ENCODE data around the gene EXD1. TPM values are rescaled to one million over a fixed set of nuclear protein-coding genes. Genes with fewer than 3 reads are reported as not detected.
"Not testable (repeated sequence)": the region's sequence is repeated elsewhere in the genome, so short reads cannot be mapped to it uniquely, and the experiment has no call there.

EXD1 gene
- total and polyA plus RNA-seq, 7 donors, result 0.03 TPM; not detected in 6

DNA sequence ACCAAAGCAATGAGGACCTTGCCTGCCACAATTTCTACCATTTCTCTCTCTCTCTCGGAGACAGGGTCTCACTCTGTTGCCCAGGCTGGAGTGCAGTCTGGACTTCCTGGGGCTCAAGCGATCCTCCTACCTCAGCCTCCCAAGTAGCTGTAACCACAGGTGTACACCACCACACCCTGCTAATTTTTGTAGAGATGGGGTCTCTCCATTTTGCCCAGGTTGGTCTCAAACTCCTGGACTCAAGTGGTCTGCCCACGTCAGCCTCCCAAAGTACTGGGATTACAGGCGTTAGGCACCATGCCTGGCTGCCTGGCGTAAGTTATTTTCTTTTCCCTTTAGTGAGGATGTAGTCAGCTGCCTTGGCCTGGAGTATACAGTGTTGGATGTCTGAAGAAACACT lies 76.8 kb downstream of the EXD1 start:
- Histone ChIP-seq H3K4me3 (no peak overlapping the region), H3K36me3 (no peaks in the 10 kb centered on the region), H3K27ac (no peak overlapping the region), H3K4me1 (no peaks in the 10 kb centered on the region), H3K27me3 (no peaks in the 10 kb centered on the region), H3K9me3 (no peaks in the 10 kb centered on the region)
- TF ChIP-seq POLR2AphosphoS5 (IDR thresholded peaks at IDR 0.05) (no peak), EP300 (IDR thresholded peaks at IDR 0.05) (no peak), POLR2A (IDR thresholded peaks at IDR 0.05) (no peak)
- TF ChIP-seq, protein P1, sequence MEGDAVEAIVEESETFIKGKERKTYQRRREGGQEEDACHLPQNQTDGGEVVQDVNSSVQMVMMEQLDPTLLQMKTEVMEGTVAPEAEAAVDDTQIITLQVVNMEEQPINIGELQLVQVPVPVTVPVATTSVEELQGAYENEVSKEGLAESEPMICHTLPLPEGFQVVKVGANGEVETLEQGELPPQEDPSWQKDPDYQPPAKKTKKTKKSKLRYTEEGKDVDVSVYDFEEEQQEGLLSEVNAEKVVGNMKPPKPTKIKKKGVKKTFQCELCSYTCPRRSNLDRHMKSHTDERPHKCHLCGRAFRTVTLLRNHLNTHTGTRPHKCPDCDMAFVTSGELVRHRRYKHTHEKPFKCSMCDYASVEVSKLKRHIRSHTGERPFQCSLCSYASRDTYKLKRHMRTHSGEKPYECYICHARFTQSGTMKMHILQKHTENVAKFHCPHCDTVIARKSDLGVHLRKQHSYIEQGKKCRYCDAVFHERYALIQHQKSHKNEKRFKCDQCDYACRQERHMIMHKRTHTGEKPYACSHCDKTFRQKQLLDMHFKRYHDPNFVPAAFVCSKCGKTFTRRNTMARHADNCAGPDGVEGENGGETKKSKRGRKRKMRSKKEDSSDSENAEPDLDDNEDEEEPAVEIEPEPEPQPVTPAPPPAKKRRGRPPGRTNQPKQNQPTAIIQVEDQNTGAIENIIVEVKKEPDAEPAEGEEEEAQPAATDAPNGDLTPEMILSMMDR (IDR thresholded peaks at IDR 0.05), result no peak
- no peak for DNase-seq
- WGBS, 2 donors, result 91 to 94% methylated on average over 5 of the region's 5 CpGs
- intact Hi-C loops (cut with DNase I), result no loop called here

DNA sequence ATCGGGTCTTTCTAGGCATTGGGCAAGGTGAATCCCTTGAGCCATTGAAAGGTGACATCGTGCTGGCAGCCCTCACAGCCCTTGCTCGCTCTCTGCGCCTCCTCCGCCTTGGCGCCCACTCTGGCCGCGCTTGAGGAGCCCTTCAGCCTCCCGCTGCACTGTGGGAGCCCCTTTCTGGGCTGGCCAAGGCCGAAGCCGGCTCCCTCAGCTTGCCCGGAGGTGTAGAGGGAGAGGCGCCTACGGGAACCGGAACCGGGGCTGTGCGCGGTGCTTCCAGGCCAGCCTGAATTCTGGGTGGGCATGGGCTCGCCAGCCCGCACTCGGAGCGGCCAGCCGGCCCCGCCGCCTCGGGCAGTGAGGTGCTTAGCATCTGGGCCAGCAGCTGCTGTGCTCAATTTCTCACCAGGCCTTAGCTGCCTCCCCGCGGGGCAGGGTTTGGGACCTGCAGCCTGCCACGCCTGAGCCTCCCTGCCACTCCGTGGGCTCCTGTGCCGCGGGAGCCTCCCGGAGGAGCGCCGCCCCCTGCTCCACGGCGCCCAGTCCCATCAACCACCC lies 79.0 kb downstream of the EXD1 start:
- Histone ChIP-seq H3K27me3 (no peaks in the 10 kb centered on the region), H3K4me1 (no peaks in the 10 kb centered on the region), H3K36me3 (no peaks in the 10 kb centered on the region), H3K4me3 (no peak overlapping the region), H3K9me3 (no peaks in the 10 kb centered on the region), H3K27ac (no peak overlapping the region)
- no peak for TF ChIP-seq POLR2AphosphoS5 (IDR thresholded peaks at IDR 0.05)
- TF ChIP-seq EP300 (IDR thresholded peaks at IDR 0.05), result no peak
- no peak for TF ChIP-seq POLR2A (IDR thresholded peaks at IDR 0.05)
- TF ChIP-seq, protein P1 (IDR thresholded peaks at IDR 0.05), result no peak
- no peak for DNase-seq
- intact Hi-C loops (cut with DNase I), result no loop called here
- WGBS, 2 donors, result 98% methylated on average over 37 of the region's 37 CpGs

DNA sequence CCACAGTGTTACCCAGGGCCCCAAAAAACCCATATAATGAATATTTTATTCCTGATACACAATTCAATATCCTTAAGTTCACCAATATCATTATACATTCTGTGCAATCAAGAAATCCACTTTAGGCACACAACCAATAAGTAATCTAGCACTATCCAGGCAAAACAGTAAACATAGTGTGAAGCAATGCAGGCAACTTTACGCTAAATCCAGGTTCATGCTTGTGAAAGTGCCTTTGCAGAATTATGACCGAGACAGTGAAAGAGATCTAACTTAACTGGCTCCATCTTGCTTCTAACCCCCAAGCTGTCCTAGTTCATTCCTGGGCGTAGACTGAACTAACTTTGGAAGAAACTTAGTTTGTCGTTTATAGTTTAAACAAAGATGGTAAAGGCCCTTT lies 80.3 kb downstream of the EXD1 start:
- TF ChIP-seq POLR2AphosphoS5 (IDR thresholded peaks at IDR 0.05), result no peak
- no peak for DNase-seq
- Histone ChIP-seq H3K4me1 (no peaks in the 10 kb centered on the region), H3K27ac (no peak overlapping the region), H3K36me3 (no peaks in the 10 kb centered on the region), H3K9me3 (no peaks in the 10 kb centered on the region), H3K4me3 (no peak overlapping the region), H3K27me3 (no peaks in the 10 kb centered on the region)
- intact Hi-C loops (cut with DNase I), result no loop called here
- WGBS, 2 donors, result 79 to 83% methylated on average over 4 of the region's 4 CpGs

DNA sequence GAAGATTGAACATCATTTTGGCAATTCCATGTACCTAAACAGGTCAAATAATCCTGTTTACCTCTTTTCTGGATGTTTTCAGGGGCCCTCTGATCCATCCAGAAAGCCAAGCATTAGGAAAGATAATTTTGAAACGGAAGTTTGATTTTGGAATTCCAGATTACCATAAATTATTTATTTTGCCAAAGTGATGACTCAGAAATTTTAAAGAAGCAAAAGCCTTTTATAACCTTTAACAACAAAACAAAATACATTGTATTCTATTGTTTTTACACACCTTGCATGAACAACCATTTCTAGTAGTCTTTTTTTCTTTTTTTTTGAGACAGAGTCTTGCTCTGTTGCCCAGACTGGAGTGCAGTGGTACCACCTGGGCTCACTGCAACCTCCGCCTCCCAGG lies 82.5 kb downstream of the EXD1 start:
- 83% methylated on average over 2 of the region's 2 CpGs for WGBS, 2 donors
- no peaks in the 10 kb centered on the region for H3K36me3 ChIP-seq
- TF ChIP-seq POLR2A (IDR thresholded peaks at IDR 0.05), result no peak
- TF ChIP-seq, protein P1 (IDR thresholded peaks at IDR 0.05), result no peak
- no peak for TF ChIP-seq EP300 (IDR thresholded peaks at IDR 0.05)
- no peak for TF ChIP-seq POLR2AphosphoS5 (IDR thresholded peaks at IDR 0.05)
- H3K4me1 ChIP-seq, result no peaks in the 10 kb centered on the region
- no peaks in the 10 kb centered on the region for H3K9me3 ChIP-seq
- no peaks in the 10 kb centered on the region for H3K27me3 ChIP-seq
- DNase-seq, result no peak
- no peak overlapping the region for H3K27ac ChIP-seq
- intact Hi-C loops (cut with DNase I), result no loop called here
- no peak overlapping the region for H3K4me3 ChIP-seq

DNA sequence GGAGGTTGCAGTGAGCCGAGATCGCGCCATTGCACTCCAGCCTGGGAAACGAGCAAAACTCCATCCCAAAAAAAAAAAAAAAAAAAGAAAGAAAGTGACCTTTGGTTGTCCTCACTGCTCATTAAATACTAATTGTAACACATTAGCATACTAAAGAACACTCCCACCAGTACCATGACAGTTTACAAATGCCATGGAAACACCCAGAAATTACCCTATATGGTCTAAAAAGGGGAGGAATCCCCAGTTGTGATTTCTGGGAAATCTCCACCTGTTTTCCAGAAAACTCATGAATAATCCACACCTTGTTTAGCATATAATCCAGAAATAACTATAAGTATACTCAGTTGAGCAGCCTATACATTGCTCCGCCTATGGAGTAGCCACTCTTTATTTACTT lies 90.9 kb downstream of the EXD1 start:
- H3K27ac ChIP-seq, result no peak overlapping the region
- no peaks in the 10 kb centered on the region for H3K4me1 ChIP-seq
- DNase-seq, result no peak
- no peaks in the 10 kb centered on the region for H3K36me3 ChIP-seq
- no peaks in the 10 kb centered on the region for H3K9me3 ChIP-seq
- H3K27me3 ChIP-seq, result no peaks in the 10 kb centered on the region
- no peak for TF ChIP-seq EP300 (IDR thresholded peaks at IDR 0.05)
- no peak for TF ChIP-seq POLR2A (IDR thresholded peaks at IDR 0.05)
- TF ChIP-seq POLR2AphosphoS5 (IDR thresholded peaks at IDR 0.05), result no peak
- TF ChIP-seq, protein P1 (IDR thresholded peaks at IDR 0.05), result no peak
- intact Hi-C loops (cut with DNase I), result no loop called here
- no peak overlapping the region for H3K4me3 ChIP-seq
- WGBS, 2 donors, result 92 to 96% methylated on average over 5 of the region's 5 CpGs

DNA sequence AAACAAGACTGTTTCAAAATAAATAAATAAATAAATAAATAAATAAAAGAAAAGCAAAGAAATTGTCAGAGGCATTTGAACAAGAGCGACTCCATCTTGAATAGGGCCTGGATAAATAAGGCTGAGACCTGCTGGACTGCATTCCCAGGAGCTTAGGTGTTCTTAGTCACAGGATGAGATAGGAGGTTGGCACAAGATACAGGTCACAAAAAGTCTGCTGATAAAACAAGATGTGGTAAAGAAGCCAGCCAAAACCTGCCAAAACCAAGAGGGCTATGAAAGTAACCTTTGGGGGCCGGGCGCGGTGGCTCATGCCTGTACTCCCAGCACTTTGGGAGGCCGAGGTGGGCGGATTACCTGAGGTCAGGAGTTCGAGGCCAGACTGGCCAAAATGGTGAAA lies 91.4 kb downstream of the EXD1 start:
- H3K27me3 ChIP-seq; H3K4me3 ChIP-seq; DNase-seq; H3K36me3 ChIP-seq; H3K9me3 ChIP-seq; intact Hi-C loops (cut with DNase I); H3K4me1 ChIP-seq; H3K27ac ChIP-seq: not testable (repeated sequence)
- 89 to 97% methylated on average over 7 of the region's 7 CpGs for WGBS, 2 donors

DNA sequence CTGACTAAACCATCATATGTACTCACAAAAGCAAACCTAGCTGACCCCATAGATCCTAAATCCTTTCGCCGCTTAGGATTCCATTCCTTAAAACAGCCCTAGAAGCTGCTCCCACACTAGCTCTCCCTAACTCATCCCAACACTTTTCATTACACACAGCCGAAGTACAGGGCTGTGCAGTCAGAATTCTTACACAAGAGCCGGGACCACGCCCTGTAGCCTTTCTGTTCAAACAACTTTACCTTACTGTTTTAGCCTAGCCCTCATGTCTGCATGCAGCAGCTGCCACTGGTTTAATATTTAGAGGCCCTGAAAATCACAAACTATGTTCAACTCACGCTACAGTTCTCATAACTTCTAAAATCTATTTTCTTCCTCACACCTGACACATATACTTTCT lies 95.0 kb downstream of the EXD1 start:
- H3K4me3 ChIP-seq; H3K27ac ChIP-seq; H3K4me1 ChIP-seq; intact Hi-C loops (cut with DNase I); H3K36me3 ChIP-seq; H3K9me3 ChIP-seq; H3K27me3 ChIP-seq; DNase-seq: not testable (repeated sequence)
- WGBS, 2 donors, result 57 to 82% methylated on average over 6 of the region's 6 CpGs
